GM18508 (cell line): Measurements from ENCODE around the gene CTCF.
"Not testable (repeated sequence)": the region's sequence is repeated elsewhere in the genome, so short reads cannot be mapped to it uniquely, and the experiment has no call there.

ENCODE experiments used
- ATAC-seq: cut with Tn5 transposase; IDR thresholded peaks from one replicate; pipeline ENCODE4 v1.9.1; 2021; ENCODE audit warnings: moderate number of reproducible peaks; ENCODE audit not compliant: insufficient read depth, unreplicated experiment

Gene CTCF

GRCh38 chr16:67562526-67562917, at the start of gene CTCF:
CTCF (plus strand) TSS chr16:67562526; CDS start chr16:67610833, 48,307 bp downstream.
- ATAC-seq, result peak; percentile 26

GRCh38 chr16:67513892-67514291, 48.4 kb upstream of the CTCF start:
- ATAC-seq, result not testable (repeated sequence)

- no peak for ATAC-seq
These were observed 47.9 kb upstream of the CTCF start for GRCh38 chr16:67514382-67514828.

GRCh38 chr16:67516296-67517154, 45.8 kb upstream of the CTCF start:
- ATAC-seq, result no peak

- ATAC-seq, result no peak
These were observed 45.2 kb upstream of the CTCF start for GRCh38 chr16:67517155-67517445.

GRCh38 chr16:67517661-67518423, 44.5 kb upstream of the CTCF start:
- ATAC-seq, result no peak

GRCh38 chr16:67518676-67519075, 43.6 kb upstream of the CTCF start:
- ATAC-seq, result no peak

GRCh38 chr16:67519242-67519641, 43.1 kb upstream of the CTCF start:
- ATAC-seq, result no peak

GRCh38 chr16:67521095-67521804, 41.1 kb upstream of the CTCF start:
- peak; percentile 47 for ATAC-seq

- ATAC-seq, result no peak
These were observed 37.0 kb upstream of the CTCF start for GRCh38 chr16:67525176-67525860.

GRCh38 chr16:67526149-67526791, 36.1 kb upstream of the CTCF start:
- no peak for ATAC-seq

- no peak for ATAC-seq
These were observed 34.0 kb upstream of the CTCF start, which contains the start of gene RIPOR1 for GRCh38 chr16:67528222-67528869. RIPOR1 (plus strand) TSS chr16:67528829; CDS start chr16:67538447, 9,618 bp downstream.

GRCh38 chr16:67528870-67529581, 33.3 kb upstream of the CTCF start:
- no peak for ATAC-seq

- ATAC-seq, result no peak
These were observed 32.7 kb upstream of the CTCF start for GRCh38 chr16:67529582-67530012.

GRCh38 chr16:67530013-67530939, 32.0 kb upstream of the CTCF start:
- ATAC-seq, result no peak

GRCh38 chr16:67531247-67531646, 31.1 kb upstream of the CTCF start:
- no peak for ATAC-seq

- ATAC-seq, result no peak
These were observed 29.2 kb upstream of the CTCF start for GRCh38 chr16:67533024-67533560.
